ENCODE results near the gene CAPN7. TPM values are rescaled to one million over a fixed set of nuclear protein-coding genes. Genes with fewer than 3 reads are reported as not detected.

Gene CAPN7
- total and polyA plus RNA-seq, 8 donors = 38.0 to 66.5 (median 51.5) TPM

- ATAC-seq (no peak), DNase-seq (no peak)
- intact Hi-C loops (cut with DNase I) = no loop called here
- peaks cover 0 to 54% of the 10 kb centered on the region in 2 donors for H3K4me1 ChIP-seq
- no peak overlapping the region for H3K27ac ChIP-seq
- no peak overlapping the region for H3K4me3 ChIP-seq
- no peaks in the 10 kb centered on the region for H3K9me3 ChIP-seq
- H3K27me3 ChIP-seq = no peaks in the 10 kb centered on the region
- no peak for TF ChIP-seq CTCF (IDR thresholded peaks at IDR 0.05)
- H3K36me3 ChIP-seq = no peaks in the 10 kb centered on the region
Measured at GRCh38 chr3:15277861-15278500, 71.9 kb downstream of the CAPN7 start.

DNA sequence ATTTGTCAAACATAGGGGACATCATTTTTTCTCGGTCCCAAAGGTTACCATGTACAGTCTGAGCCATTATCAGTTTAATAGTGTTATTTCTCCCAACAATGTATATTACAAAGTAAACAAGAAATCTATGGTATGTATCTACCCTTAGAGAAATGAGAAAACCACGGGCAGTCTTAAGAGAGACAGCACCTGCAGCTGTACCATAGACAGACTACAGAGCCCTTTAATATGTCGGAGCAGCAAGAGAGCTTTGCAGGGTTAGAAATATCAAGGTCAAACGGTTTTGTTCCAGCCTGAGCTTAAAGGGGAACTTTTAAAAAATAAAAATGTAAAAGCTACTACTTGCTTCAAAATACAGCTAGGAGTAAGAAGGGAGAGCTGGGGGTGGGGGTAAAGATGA, 73.2 kb downstream of the CAPN7 start:
- peaks cover 0 to 43% of the 10 kb centered on the region in 2 donors for H3K4me1 ChIP-seq
- intact Hi-C loops (cut with DNase I) = no loop called here
- ATAC-seq = no peak

DNA sequence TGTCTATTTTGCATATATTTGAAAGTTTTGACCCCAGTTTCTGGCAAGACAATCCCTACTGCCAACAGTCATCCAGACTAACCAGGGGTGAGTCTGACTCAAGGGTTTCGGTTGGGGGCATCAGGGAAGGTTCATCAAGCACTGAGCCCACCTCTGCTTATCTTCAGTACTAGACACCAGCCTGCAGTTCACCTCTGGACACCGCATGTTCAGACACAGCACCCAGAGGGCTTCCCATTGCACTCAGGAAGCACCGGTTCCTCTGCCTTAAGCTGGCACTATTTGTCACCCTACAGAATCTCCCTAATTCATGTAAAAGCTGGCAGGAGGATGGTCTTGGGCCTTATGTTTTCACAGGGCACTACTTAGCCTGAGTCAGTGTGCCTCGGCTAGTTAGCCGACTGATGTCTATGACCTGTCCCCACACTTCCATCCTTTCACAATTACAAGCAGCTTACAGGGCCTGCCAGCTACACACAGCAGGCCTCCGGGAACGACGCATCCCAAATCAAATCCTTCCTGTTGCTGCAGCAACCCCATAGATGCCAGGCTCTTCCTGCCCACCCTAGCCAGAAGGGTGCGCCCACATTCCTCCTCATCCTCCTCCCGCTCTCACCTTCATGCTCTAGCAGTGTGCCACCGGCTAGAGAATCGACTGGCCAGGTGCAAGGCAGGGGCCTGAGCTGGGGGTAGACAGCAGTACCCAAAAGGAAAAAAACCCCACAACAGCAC, 73.8 kb downstream of the CAPN7 start:
- intact Hi-C loops (cut with DNase I) = no loop called here
- DNase-seq (peak in 1 of 4 donors; percentile 22), ATAC-seq (no peak)
- no peak for TF ChIP-seq CTCF (IDR thresholded peaks at IDR 0.05)
- Histone ChIP-seq H3K4me1 (peaks cover 0 to 43% of the 10 kb centered on the region in 2 donors), H3K27me3 (no peaks in the 10 kb centered on the region), H3K27ac (no peak overlapping the region), H3K4me3 (no peak overlapping the region), H3K36me3 (no peaks in the 10 kb centered on the region), H3K9me3 (no peaks in the 10 kb centered on the region)

More for the DNA sequence above, 73.2 kb downstream of the CAPN7 start:
- no peak for DNase-seq
- H3K4me3 ChIP-seq = no peak overlapping the region
- no peaks in the 10 kb centered on the region for H3K36me3 ChIP-seq
- TF ChIP-seq CTCF (IDR thresholded peaks at IDR 0.05) = no peak
- H3K27ac ChIP-seq = no peak overlapping the region
- no peaks in the 10 kb centered on the region for H3K9me3 ChIP-seq
- no peaks in the 10 kb centered on the region for H3K27me3 ChIP-seq

- intact Hi-C loops (cut with DNase I) = no loop called here
Measured at GRCh38 chr3:15280853-15281532, 74.9 kb downstream of the CAPN7 start.

More at GRCh38 chr3:15280853-15281532, 74.9 kb downstream of the CAPN7 start:
- H3K4me1 ChIP-seq = peaks cover 0 to 42% of the 10 kb centered on the region in 2 donors
- H3K36me3 ChIP-seq = peaks cover 0 to under 1% of the 10 kb centered on the region in 2 donors
- DNase-seq (no peak), ATAC-seq (peak; percentile 42)
- no peak overlapping the region for H3K27ac ChIP-seq
- H3K9me3 ChIP-seq = no peaks in the 10 kb centered on the region
- no peak for TF ChIP-seq CTCF (IDR thresholded peaks at IDR 0.05)
- H3K27me3 ChIP-seq = no peaks in the 10 kb centered on the region
- no peak overlapping the region for H3K4me3 ChIP-seq

Measured in left lung (tissue), 10 donors.